H9 (cell line): ENCODE data around the gene NRP1. TPM values are rescaled to one million over a fixed set of nuclear protein-coding genes. Genes with fewer than 3 reads are reported as not detected.

ENCODE experiments used
- DNase-seq: peaks from one replicate; pipeline ENCODE4 v3.0.0-alpha.2; 2017
- H2AFZ ChIP-seq: one replicate; pipeline ENCODE4 v1.6.1; 2013; ENCODE audit warnings: mild to moderate bottlenecking, low read length, control low read depth, moderate library complexity
- H2AK5ac ChIP-seq: 2 replicates; pipeline ENCODE4 v1.6.1; 2013; ENCODE audit warnings: low read length, control low read depth, mixed read lengths; ENCODE audit not compliant: insufficient read length
- H2BK120ac ChIP-seq: one replicate; pipeline ENCODE4 v1.6.1; 2013; ENCODE audit warnings: low read depth, mild to moderate bottlenecking, low read length, control low read depth, inconsistent platforms; ENCODE audit not compliant: poor library complexity, severe bottlenecking
- H2BK12ac ChIP-seq: 2 replicates; pipeline ENCODE4 v1.6.1; 2013; ENCODE audit warnings: low read length, control low read depth, mixed read lengths, low read depth; ENCODE audit not compliant: insufficient read length
- H2BK15ac ChIP-seq: 2 replicates; pipeline ENCODE4 v1.6.1; 2013; ENCODE audit warnings: low read depth, low read length, control low read depth
- H2BK20ac ChIP-seq: one replicate; pipeline ENCODE4 v1.6.1; 2013; ENCODE audit warnings: low read depth, mild to moderate bottlenecking, low read length, control low read depth, inconsistent platforms; ENCODE audit not compliant: poor library complexity, severe bottlenecking
- H2BK5ac ChIP-seq: 2 replicates; pipeline ENCODE4 v1.6.1; 2013; ENCODE audit warnings: low read length, control low read depth, mixed read lengths; ENCODE audit not compliant: insufficient read length
- H3K14ac ChIP-seq: 2 replicates; pipeline ENCODE4 v1.6.1; 2013; ENCODE audit warnings: low read length, control low read depth; ENCODE audit not compliant: insufficient read depth
- H3K18ac ChIP-seq: 2 replicates; pipeline ENCODE4 v1.6.1; 2013; ENCODE audit warnings: low read depth, mild to moderate bottlenecking, mixed read lengths, low read length, control low read depth; ENCODE audit not compliant: insufficient read length
- H3K23ac ChIP-seq: 2 replicates; pipeline ENCODE4 v1.6.1; 2013; ENCODE audit warnings: low read length, control low read depth, mixed read lengths, low read depth; ENCODE audit not compliant: insufficient read length
- H3K23me2 ChIP-seq: 2 replicates; pipeline ENCODE4 v1.6.1; 2013; ENCODE audit warnings: low read depth, mild to moderate bottlenecking, mixed read lengths, low read length, control low read depth; ENCODE audit not compliant: insufficient read length, poor library complexity, severe bottlenecking
- H3K27ac ChIP-seq: 2 replicates; pipeline ENCODE4 v1.5.1; 2013; ENCODE audit warnings: low read length, control low read depth, mixed read lengths, low read depth; ENCODE audit not compliant: insufficient read length
- H3K27me3 ChIP-seq: 2 replicates; pipeline ENCODE4 v1.6.1; 2013; ENCODE audit warnings: low read length, control low read depth, inconsistent platforms; ENCODE audit not compliant: insufficient read depth
- H3K4ac ChIP-seq: 2 replicates; pipeline ENCODE4 v1.6.1; 2013; ENCODE audit warnings: low read depth, mild to moderate bottlenecking, control low read depth, inconsistent platforms, low read length, moderate library complexity
- H3K4me1 ChIP-seq: 2 replicates; pipeline ENCODE4 v1.6.1; 2013; ENCODE audit warnings: low read length, control low read depth, inconsistent platforms; ENCODE audit not compliant: insufficient read depth
- H3K4me2 ChIP-seq: 2 replicates; pipeline ENCODE4 v1.6.1; 2013; ENCODE audit warnings: low read length, control low read depth, mixed read lengths; ENCODE audit not compliant: insufficient read length, insufficient read depth
- H3K56ac ChIP-seq: 2 replicates; pipeline ENCODE4 v1.6.1; 2013; ENCODE audit warnings: low read depth, mild to moderate bottlenecking, mixed read lengths, low read length, control low read depth; ENCODE audit not compliant: insufficient read length
- H3K79me1 ChIP-seq: 2 replicates; pipeline ENCODE4 v1.6.1; 2013; ENCODE audit warnings: low read depth, mild to moderate bottlenecking, moderate library complexity, low read length, control low read depth, inconsistent platforms; ENCODE audit not compliant: insufficient read depth, poor library complexity, severe bottlenecking
- H3K79me2 ChIP-seq: 2 replicates; pipeline ENCODE4 v1.6.1; 2013; ENCODE audit warnings: low read length, control low read depth, inconsistent platforms; ENCODE audit not compliant: insufficient read depth
- H3K9ac ChIP-seq: 2 replicates; pipeline ENCODE4 v1.6.1; 2013; ENCODE audit warnings: low read length, control low read depth, mixed read lengths; ENCODE audit not compliant: insufficient read length; ENCODE audit errors: extremely low read depth
- H3K9me3 ChIP-seq: one replicate; pipeline ENCODE4 v1.6.1; 2013; ENCODE audit warnings: low read depth, low read length, inconsistent platforms; ENCODE audit not compliant: control insufficient read depth
- H3T11ph ChIP-seq: one replicate; pipeline ENCODE4 v1.6.1; 2013; ENCODE audit warnings: mild to moderate bottlenecking, low read length, control low read depth, inconsistent platforms
- H4K20me1 ChIP-seq: one replicate; pipeline ENCODE4 v1.6.1; 2013; ENCODE audit not compliant: control insufficient read depth, insufficient read length, insufficient read depth
- H4K5ac ChIP-seq: 2 replicates; pipeline ENCODE4 v1.6.1; 2013; ENCODE audit warnings: low read depth, mild to moderate bottlenecking, mixed read lengths, low read length, control low read depth; ENCODE audit not compliant: insufficient read length
- H4K8ac ChIP-seq: replicated peaks from 2 replicates; pipeline ENCODE4 v1.6.1; 2013; ENCODE audit warnings: low read length, control low read depth, mixed read lengths, low read depth; ENCODE audit not compliant: insufficient read length
- H4K91ac ChIP-seq: 2 replicates; pipeline ENCODE4 v1.6.1; 2013; ENCODE audit warnings: low read depth, mild to moderate bottlenecking, moderate library complexity, mixed read lengths, low read length, control low read depth; ENCODE audit not compliant: insufficient read length
- H3K27ac Mint-ChIP-seq, 3 experiments: 2 replicates in 2 of 3; 3 replicates in 1 of 3; pipeline ENCODE4 v1.8.0; 2020 to 2021; ENCODE audit warnings: mixed read lengths in 3 of 3, mild to moderate bottlenecking in 1 of 3, moderate library complexity in 1 of 3
- H3K27me3 Mint-ChIP-seq: 2 replicates; pipeline ENCODE4 v1.8.0; 2021; ENCODE audit warnings: low read depth, mild to moderate bottlenecking, moderate library complexity, mixed read lengths
- H3K36me3 Mint-ChIP-seq, 3 experiments: 2 replicates in 2 of 3; 3 replicates in 1 of 3; pipeline ENCODE4 v1.8.0; 2020 to 2021; ENCODE audit warnings: low read depth in 3 of 3, mixed read lengths in 3 of 3; ENCODE audit not compliant: insufficient read depth in 1 of 3
- H3K4me1 Mint-ChIP-seq, 2 experiments: 2 replicates each; pipeline ENCODE4 v1.8.0; 2020; ENCODE audit warnings: mixed read lengths in 2 of 2
- H3K4me3 Mint-ChIP-seq, 2 experiments: 2 replicates in 1 of 2; 3 replicates in 1 of 2; pipeline ENCODE4 v1.8.0; 2020 to 2021; ENCODE audit warnings: mild to moderate bottlenecking in 2 of 2, mixed read lengths in 2 of 2, moderate library complexity in 1 of 2
- H3K9me3 Mint-ChIP-seq, 2 experiments: 2 replicates in 1 of 2; 3 replicates in 1 of 2; pipeline ENCODE4 v1.8.0; 2020; ENCODE audit warnings: mild to moderate bottlenecking in 2 of 2, mixed read lengths in 2 of 2, moderate library complexity in 1 of 2
- WGBS: extraction: QIAGEN DNeasy Blood & Tissue Kit; methylation state at CpG from one replicate; pipeline ENCODE4 v1.1.7; 2013; ENCODE audit warnings: missing lambda C conversion rate, low lambda C conversion rate, mixed read lengths; ENCODE audit not compliant: insufficient read length; ENCODE audit errors: extremely low coverage; 5-methylcytosine and 5-hydroxymethylcytosine counted together
- total RNA-seq: library from RNA; stranded (reverse); gene quantifications from 2 replicates; pipeline ENCODE4 v1.2.1, GENCODE V29; 2021
- TF ChIP-seq, protein P1 (sequence below): fragments of 200-600 bp; sonication (generic); conservative IDR thresholded peaks from 3 replicates; pipeline ENCODE4 v1.8.0; 2021; ENCODE audit warnings: antibody characterized with exemption, mild to moderate bottlenecking

NRP1 gene
- total RNA-seq, 1 experiment from 2014 or later, result 4.6 TPM

DNA sequence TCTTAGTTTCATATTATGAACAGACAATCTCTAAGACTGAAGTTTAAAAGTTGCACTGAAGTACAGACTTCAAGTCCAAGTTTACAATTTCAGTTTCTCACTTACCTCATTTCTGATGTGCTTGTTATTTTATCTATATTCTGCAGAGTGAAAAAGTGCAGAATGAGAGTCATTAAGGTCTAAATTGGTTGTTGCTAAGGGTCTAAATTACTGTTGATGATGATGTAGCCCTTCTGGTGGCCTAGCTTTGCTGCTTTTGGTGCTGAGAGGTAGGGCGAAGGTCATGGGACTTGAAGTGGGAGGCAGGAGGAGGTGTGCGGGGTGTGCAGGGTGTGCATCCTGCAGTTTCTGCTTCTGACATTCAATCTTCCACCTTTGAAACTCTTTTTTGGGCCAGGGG lies 38.8 kb upstream of the NRP1 start:
- no peak overlapping the region for H3K56ac ChIP-seq
- TF ChIP-seq, protein P1, sequence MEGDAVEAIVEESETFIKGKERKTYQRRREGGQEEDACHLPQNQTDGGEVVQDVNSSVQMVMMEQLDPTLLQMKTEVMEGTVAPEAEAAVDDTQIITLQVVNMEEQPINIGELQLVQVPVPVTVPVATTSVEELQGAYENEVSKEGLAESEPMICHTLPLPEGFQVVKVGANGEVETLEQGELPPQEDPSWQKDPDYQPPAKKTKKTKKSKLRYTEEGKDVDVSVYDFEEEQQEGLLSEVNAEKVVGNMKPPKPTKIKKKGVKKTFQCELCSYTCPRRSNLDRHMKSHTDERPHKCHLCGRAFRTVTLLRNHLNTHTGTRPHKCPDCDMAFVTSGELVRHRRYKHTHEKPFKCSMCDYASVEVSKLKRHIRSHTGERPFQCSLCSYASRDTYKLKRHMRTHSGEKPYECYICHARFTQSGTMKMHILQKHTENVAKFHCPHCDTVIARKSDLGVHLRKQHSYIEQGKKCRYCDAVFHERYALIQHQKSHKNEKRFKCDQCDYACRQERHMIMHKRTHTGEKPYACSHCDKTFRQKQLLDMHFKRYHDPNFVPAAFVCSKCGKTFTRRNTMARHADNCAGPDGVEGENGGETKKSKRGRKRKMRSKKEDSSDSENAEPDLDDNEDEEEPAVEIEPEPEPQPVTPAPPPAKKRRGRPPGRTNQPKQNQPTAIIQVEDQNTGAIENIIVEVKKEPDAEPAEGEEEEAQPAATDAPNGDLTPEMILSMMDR, result no peak
- no peak overlapping the region for H3K23ac ChIP-seq
- WGBS, result no CpG with 5 or more reads among the region's 2 CpGs
- peaks cover 0 to 2% (median 0%) of the 10 kb centered on the region in 3 experiments; a peak in 2 of 7 replicates for H3K36me3 Mint-ChIP-seq
- H3K4me3 Mint-ChIP-seq, result no peak overlapping the region
- H3K9me3 Mint-ChIP-seq, result peaks cover 3% of the 10 kb centered on the region in 2 experiments; a peak in 3 of 5 replicates
- H3T11ph ChIP-seq, result no peak overlapping the region
- DNase-seq, result no peak
- H3K27ac Mint-ChIP-seq, result no peak overlapping the region; a peak in 1 of 7 replicates
- no peak overlapping the region for H2BK120ac ChIP-seq
- H4K91ac ChIP-seq, result no peak overlapping the region
- H3K27me3 ChIP-seq, result no peaks in the 10 kb centered on the region
- no peak overlapping the region for H4K8ac ChIP-seq
- no peak overlapping the region for H2AFZ ChIP-seq
- H4K20me1 ChIP-seq, result no peaks in the 10 kb centered on the region
- H4K5ac ChIP-seq, result no peak overlapping the region
- H3K79me1 ChIP-seq, result no peaks in the 10 kb centered on the region
- H3K14ac ChIP-seq, result no peak overlapping the region
- H2AK5ac ChIP-seq, result no peak overlapping the region
- no peak overlapping the region for H3K4me2 ChIP-seq
- H3K4ac ChIP-seq, result no peak overlapping the region
- H3K27ac ChIP-seq, result no peak overlapping the region
- no peak overlapping the region for H3K18ac ChIP-seq
- H3K9ac ChIP-seq, result no peak overlapping the region
- H3K79me2 ChIP-seq, result no peaks in the 10 kb centered on the region
- peaks cover 2% of the 10 kb centered on the region; the same call in 1 of the 2 replicates for H3K27me3 Mint-ChIP-seq
- no peak overlapping the region for H2BK15ac ChIP-seq
- H2BK5ac ChIP-seq, result no peak overlapping the region
- H2BK20ac ChIP-seq, result no peak overlapping the region
- no peak overlapping the region for H2BK12ac ChIP-seq
- no peaks in the 10 kb centered on the region for H3K23me2 ChIP-seq
- no peaks in the 10 kb centered on the region for H3K4me1 ChIP-seq
- no peaks in the 10 kb centered on the region for H3K9me3 ChIP-seq
- H3K4me1 Mint-ChIP-seq, result peaks cover 0 to 5% of the 10 kb centered on the region in 2 experiments; a peak in 1 of 4 replicates
